Body of pancreas (tissue), 4 donors: ENCODE results near the gene PTPRA. TPM values are rescaled to one million over a fixed set of nuclear protein-coding genes. Genes with fewer than 3 reads are reported as not detected.

Source experiments
- ATAC-seq: fragments of 150-250 bp; one replicate; pipeline ENCODE4 v1.9.1; 2016
- DNase-seq, 4 donors: peaks; one replicate each; pipeline ENCODE4 v3.0.0-alpha.2; 2019
- H3K27ac ChIP-seq, 4 donors: fragments of 200-600 bp; sonication (generic); 1 replicate in 3 of 4; 2 replicates in 1 of 4; pipeline versions ENCODE4 v1.5.1 to v1.6.1; 2016 to 2019; ENCODE audit warnings: mild to moderate bottlenecking in 1 of 4, mixed read lengths in 1 of 4, moderate library complexity in 1 of 4
- H3K27me3 ChIP-seq, 2 donors: fragments of 200-600 bp; sonication (generic); one replicate each; pipeline ENCODE4 v1.6.0; 2016; ENCODE audit warnings: mild to moderate bottlenecking in 1 of 2
- H3K36me3 ChIP-seq, 2 donors: fragments of 200-600 bp; sonication (generic); replicated peaks in 1 of 2; 2 replicates each; pipeline ENCODE4 v1.5.1; 2016; ENCODE audit warnings: low read depth in 2 of 2; ENCODE audit not compliant: insufficient read depth in 1 of 2
- H3K4me1 ChIP-seq: fragments of 200-600 bp; sonication (generic); one replicate; pipeline ENCODE4 v1.6.0; 2016
- H3K4me3 ChIP-seq, 2 donors: fragments of 200-600 bp; sonication (generic); 1 replicate in 1 of 2; 2 replicates in 1 of 2; pipeline ENCODE4 v1.5.1; 2016 to 2019
- H3K9me3 ChIP-seq, 3 donors: fragments of 200-600 bp; sonication (generic); 1 replicate in 2 of 3; 2 replicates in 1 of 3; pipeline ENCODE4 v1.5.1; 2016
- POLR2A ChIP-seq, 3 donors: fragments of 450-650 bp; IDR thresholded peaks; one replicate each; pipeline ENCODE4 v1.6.1; 2016; ENCODE audit warnings: antibody characterized with exemption in 3 of 3, mild to moderate bottlenecking in 2 of 3
- WGBS, 2 donors: methylation state at CpG; one replicate each; pipeline ENCODE4 v1.1.5; 2017; 5-methylcytosine and 5-hydroxymethylcytosine counted together
- intact Hi-C: fragments of 100-400 bp; cut with DNase I; formaldehyde crosslinking; loops from one replicate; pipeline ENCODE4 v1.15.1; 2023
- total RNA-seq, 2 donors: library from RNA; depleted of rRNA; stranded (reverse); fragments of >200 nt; gene quantifications; one replicate each; pipeline ENCODE4 v1.1.0, GENCODE V29; 2016
- TF ChIP-seq, protein P1 (sequence below), 7 experiments: fragments of 450-650 bp in 4 of 7; fragments of 200-600 bp in 3 of 7; sonication (generic) in 3 of 7; IDR thresholded peaks; one replicate each; pipeline ENCODE4 v1.5.1; 2016 to 2019; ENCODE audit warnings: antibody characterized with exemption in 7 of 7

The PTPRA gene
- total RNA-seq, 2 donors from 2014 or later: 22.3 to 24.1 TPM

DNA sequence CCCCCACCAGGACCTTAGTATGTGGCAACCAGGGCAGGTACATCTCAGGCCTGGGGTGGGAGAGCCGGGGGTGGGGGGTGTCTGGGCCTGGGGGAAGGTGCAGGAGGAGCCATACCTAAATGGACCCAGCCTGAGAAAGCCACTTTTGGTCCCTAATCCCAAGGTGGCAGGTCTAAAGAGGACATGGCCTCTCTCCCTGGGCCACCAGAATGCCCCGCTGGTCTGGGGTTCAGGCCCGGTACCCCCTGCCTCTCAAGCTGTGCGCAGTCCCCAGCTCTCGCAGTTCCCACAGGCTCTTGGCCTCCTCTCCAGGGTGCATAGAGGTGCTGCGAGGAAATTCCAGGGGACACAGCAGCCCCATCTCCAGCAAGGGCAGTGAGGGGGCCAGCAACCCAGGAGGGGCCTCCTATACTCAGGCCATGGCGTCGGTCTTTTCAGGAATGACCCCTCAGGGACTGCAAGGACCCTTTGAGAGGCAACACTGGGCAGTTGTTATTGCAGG lies 212.3 kb downstream of the PTPRA start:
- TF ChIP-seq, protein P1, sequence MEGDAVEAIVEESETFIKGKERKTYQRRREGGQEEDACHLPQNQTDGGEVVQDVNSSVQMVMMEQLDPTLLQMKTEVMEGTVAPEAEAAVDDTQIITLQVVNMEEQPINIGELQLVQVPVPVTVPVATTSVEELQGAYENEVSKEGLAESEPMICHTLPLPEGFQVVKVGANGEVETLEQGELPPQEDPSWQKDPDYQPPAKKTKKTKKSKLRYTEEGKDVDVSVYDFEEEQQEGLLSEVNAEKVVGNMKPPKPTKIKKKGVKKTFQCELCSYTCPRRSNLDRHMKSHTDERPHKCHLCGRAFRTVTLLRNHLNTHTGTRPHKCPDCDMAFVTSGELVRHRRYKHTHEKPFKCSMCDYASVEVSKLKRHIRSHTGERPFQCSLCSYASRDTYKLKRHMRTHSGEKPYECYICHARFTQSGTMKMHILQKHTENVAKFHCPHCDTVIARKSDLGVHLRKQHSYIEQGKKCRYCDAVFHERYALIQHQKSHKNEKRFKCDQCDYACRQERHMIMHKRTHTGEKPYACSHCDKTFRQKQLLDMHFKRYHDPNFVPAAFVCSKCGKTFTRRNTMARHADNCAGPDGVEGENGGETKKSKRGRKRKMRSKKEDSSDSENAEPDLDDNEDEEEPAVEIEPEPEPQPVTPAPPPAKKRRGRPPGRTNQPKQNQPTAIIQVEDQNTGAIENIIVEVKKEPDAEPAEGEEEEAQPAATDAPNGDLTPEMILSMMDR (IDR thresholded peaks at IDR 0.05): no peak
- TF ChIP-seq POLR2A (IDR thresholded peaks at IDR 0.05): no peak
- Histone ChIP-seq H3K4me3 (no peak overlapping the region), H3K27me3 (no peaks in the 10 kb centered on the region), H3K36me3 (no peaks in the 10 kb centered on the region), H3K27ac (no peak overlapping the region), H3K4me1 (peaks cover 10% of the 10 kb centered on the region), H3K9me3 (no peaks in the 10 kb centered on the region)
- DNase-seq (no peak), ATAC-seq (no peak)
- 94% methylated on average over 7 of the region's 8 CpGs; no CpG with 5 or more reads in 1 of the 2 donors for WGBS, 2 donors
- intact Hi-C loops: no loop called here

DNA sequence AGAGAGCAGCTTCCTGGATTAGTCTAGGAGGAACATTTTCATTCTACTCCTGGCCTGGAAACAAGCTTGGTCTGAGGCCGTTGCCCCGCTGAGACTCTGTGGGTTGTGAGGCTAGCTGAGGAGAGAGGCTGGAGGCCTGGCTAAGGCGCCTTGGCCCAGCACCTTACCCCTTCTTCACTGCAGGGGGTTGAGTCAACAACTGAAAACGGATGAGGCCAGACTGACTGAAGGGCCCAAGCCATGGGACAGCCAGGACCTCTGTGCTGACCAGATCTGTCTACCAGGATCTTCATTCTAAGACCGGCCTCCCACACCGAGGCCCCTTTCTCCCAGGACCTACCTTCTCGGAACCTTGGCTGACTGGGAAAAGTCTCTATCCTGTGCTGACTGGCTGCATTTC lies 214.8 kb downstream of the PTPRA start:
- WGBS, 2 donors: 81 to 85% methylated on average over 5 to 7 of the region's 7 CpGs
- H3K27me3 ChIP-seq: peaks cover 0 to 6% of the 10 kb centered on the region in 2 donors
- no peak overlapping the region for H3K4me3 ChIP-seq
- H3K9me3 ChIP-seq: no peaks in the 10 kb centered on the region
- no peak overlapping the region for H3K27ac ChIP-seq
- no peak for ATAC-seq
- no peak for TF ChIP-seq POLR2A (IDR thresholded peaks at IDR 0.05)
- TF ChIP-seq, protein P1 (IDR thresholded peaks at IDR 0.05): no peak
- peaks cover 10% of the 10 kb centered on the region for H3K4me1 ChIP-seq
- no peak for DNase-seq
- intact Hi-C loops: no loop called here
- no peaks in the 10 kb centered on the region for H3K36me3 ChIP-seq

Other genes with a start within 250 kb of the PTPRA start
- 100 to 1,000 TPM in 1 of 2 donors, 10 to 100 TPM in 1; 57.1 to 165 TPM for gene NOP56, start 220.8 kb upstream of the PTPRA start, total RNA-seq
- 10 to 100 TPM; 65.4 to 77.1 TPM for gene IDH3B, start 209.3 kb upstream of the PTPRA start, total RNA-seq
- 10 to 100 TPM in 1 of 2 donors, 1 to 10 TPM in 1; 9.6 to 13.0 TPM for gene EBF4, start 180.7 kb upstream of the PTPRA start, total RNA-seq
- gene CPXM1, start 72.9 kb upstream of the PTPRA start, total RNA-seq: 1 to 10 TPM; 2.3 to 4.9 TPM
- gene C20orf141, start 58.5 kb upstream of the PTPRA start, total RNA-seq: not detected
- gene TMEM239, start 57.1 kb upstream of the PTPRA start, total RNA-seq: not detected
- gene PCED1A, start 32.8 kb upstream of the PTPRA start, total RNA-seq: 10 to 100 TPM; 26.5 to 48.1 TPM
- 10 to 100 TPM; 21.3 to 25.4 TPM for gene VPS16, start 32.7 kb upstream of the PTPRA start, total RNA-seq
- gene GNRH2, start 170.1 kb downstream of the PTPRA start, total RNA-seq: not detected
- 10 to 100 TPM; 28.0 to 29.0 TPM for gene MRPS26, start 172.6 kb downstream of the PTPRA start, total RNA-seq
- not detected for gene OXT, start 198.1 kb downstream of the PTPRA start, total RNA-seq
- not detected for gene AVP, start 211.2 kb downstream of the PTPRA start, total RNA-seq